Mesendoderm (in vitro differentiated cells): Measurements from ENCODE around the gene CPEB4.

Experiments used
- DNase-seq: peaks from one replicate; pipeline ENCODE4 v3.0.0; 2013
- H2AK5ac ChIP-seq: 2 replicates; pipeline ENCODE4 v1.6.1; 2013; ENCODE audit warnings: low read length, inconsistent platforms
- H2BK120ac ChIP-seq: 2 replicates; pipeline ENCODE4 v1.6.1; 2013; ENCODE audit warnings: low read depth, mild to moderate bottlenecking, low read length, moderate library complexity, mixed read lengths
- H2BK15ac ChIP-seq: replicated peaks from 2 replicates; pipeline ENCODE4 v1.6.1; 2013; ENCODE audit warnings: low read depth, mild to moderate bottlenecking, moderate library complexity
- H2BK5ac ChIP-seq: 2 replicates; pipeline ENCODE4 v1.6.1; 2013; ENCODE audit warnings: low read length, inconsistent platforms
- H3K18ac ChIP-seq: 2 replicates; pipeline ENCODE4 v1.6.1; 2013; ENCODE audit warnings: mild to moderate bottlenecking, low read length, mixed read lengths
- H3K23ac ChIP-seq: one replicate; pipeline ENCODE4 v1.6.1; 2013; ENCODE audit warnings: low read length
- H3K27ac ChIP-seq: 2 replicates; pipeline ENCODE4 v1.5.1; 2013; ENCODE audit warnings: low read depth, mild to moderate bottlenecking, inconsistent platforms, low read length, moderate library complexity
- H3K27me3 ChIP-seq: 2 replicates; pipeline ENCODE4 v1.6.1; 2013; ENCODE audit warnings: low read length, control low read depth, mild to moderate bottlenecking, inconsistent platforms; ENCODE audit not compliant: insufficient read depth, poor library complexity
- H3K36me3 ChIP-seq: 2 replicates; pipeline ENCODE4 v1.6.1; 2013; ENCODE audit warnings: low read length, inconsistent platforms; ENCODE audit not compliant: control insufficient read depth, insufficient read depth
- H3K4ac ChIP-seq: one replicate; pipeline ENCODE4 v1.6.1; 2013; ENCODE audit warnings: low read depth, mild to moderate bottlenecking, low read length, moderate library complexity
- H3K4me1 ChIP-seq: 2 replicates; pipeline ENCODE4 v1.6.1; 2013; ENCODE audit warnings: low read depth, low read length, inconsistent platforms; ENCODE audit not compliant: control insufficient read depth
- H3K4me2 ChIP-seq: 2 replicates; pipeline ENCODE4 v1.6.1; 2013; ENCODE audit warnings: low read length
- H3K4me3 ChIP-seq: 2 replicates; pipeline ENCODE4 v1.5.1; 2013; ENCODE audit warnings: mild to moderate bottlenecking, low read length
- H3K56ac ChIP-seq: one replicate; pipeline ENCODE4 v1.6.1; 2013; ENCODE audit warnings: low read length
- H3K79me1 ChIP-seq: 2 replicates; pipeline ENCODE4 v1.6.1; 2013; ENCODE audit warnings: low read length, inconsistent platforms
- H3K79me2 ChIP-seq: 2 replicates; pipeline ENCODE4 v1.6.1; 2013; ENCODE audit warnings: mild to moderate bottlenecking, low read length; ENCODE audit not compliant: control insufficient read depth, insufficient read depth
- H3K9ac ChIP-seq: 2 replicates; pipeline ENCODE4 v1.6.1; 2013; ENCODE audit warnings: low read length, inconsistent platforms
- H4K5ac ChIP-seq: one replicate; pipeline ENCODE4 v1.6.1; 2013; ENCODE audit warnings: low read length
- H4K8ac ChIP-seq: one replicate; pipeline ENCODE4 v1.6.1; 2013; ENCODE audit warnings: low read depth, mild to moderate bottlenecking, control low read depth, low read length, moderate library complexity
- WGBS: extraction: QIAGEN DNeasy Blood & Tissue Kit; methylation state at CpG from one replicate; pipeline ENCODE4 v1.1.7; 2013; ENCODE audit warnings: low lambda C conversion rate, missing lambda C conversion rate; ENCODE audit not compliant: insufficient coverage; ENCODE audit errors: extremely low coverage; 5-methylcytosine and 5-hydroxymethylcytosine counted together

The CPEB4 gene

DNA sequence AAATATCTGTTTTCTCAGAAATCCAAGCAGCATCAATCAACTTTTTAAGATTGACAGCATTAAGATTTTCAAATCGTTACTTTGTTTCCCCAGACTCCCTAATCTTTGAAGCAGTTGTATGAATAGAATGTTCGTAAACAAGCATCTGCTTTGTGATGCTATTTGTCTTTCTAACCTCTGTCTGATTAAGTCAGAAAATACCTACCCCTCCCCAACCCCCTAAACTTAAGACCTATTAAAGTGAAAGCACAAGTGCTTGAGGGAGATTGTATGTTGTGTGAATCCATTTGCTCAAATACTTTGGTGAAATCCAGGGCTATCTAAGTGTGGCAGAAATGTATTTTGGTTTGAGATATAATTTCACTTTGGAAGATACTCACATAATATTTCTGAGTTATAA lies 53.0 kb downstream of the CPEB4 start:
- H3K4me2 ChIP-seq: no peak overlapping the region
- no peak overlapping the region for H4K5ac ChIP-seq
- H3K79me2 ChIP-seq: no peaks in the 10 kb centered on the region
- no peak overlapping the region for H4K8ac ChIP-seq
- H3K23ac ChIP-seq: no peak overlapping the region
- H3K4me3 ChIP-seq: no peak overlapping the region
- H3K56ac ChIP-seq: no peak overlapping the region
- no peak overlapping the region for H2BK5ac ChIP-seq
- no peak overlapping the region for H3K18ac ChIP-seq
- no peak overlapping the region for H3K4ac ChIP-seq
- no peak overlapping the region for H3K27ac ChIP-seq
- H3K9ac ChIP-seq: no peak overlapping the region
- no peak for DNase-seq
- H3K79me1 ChIP-seq: no peaks in the 10 kb centered on the region
- no peaks in the 10 kb centered on the region for H3K4me1 ChIP-seq
- H2BK15ac ChIP-seq: no peak overlapping the region
- H2AK5ac ChIP-seq: no peak overlapping the region
- H2BK120ac ChIP-seq: no peak overlapping the region
- H3K27me3 ChIP-seq: no peaks in the 10 kb centered on the region
- no CpG with 5 or more reads among the region's 2 CpGs for WGBS
- H3K36me3 ChIP-seq: no peaks in the 10 kb centered on the region

DNA sequence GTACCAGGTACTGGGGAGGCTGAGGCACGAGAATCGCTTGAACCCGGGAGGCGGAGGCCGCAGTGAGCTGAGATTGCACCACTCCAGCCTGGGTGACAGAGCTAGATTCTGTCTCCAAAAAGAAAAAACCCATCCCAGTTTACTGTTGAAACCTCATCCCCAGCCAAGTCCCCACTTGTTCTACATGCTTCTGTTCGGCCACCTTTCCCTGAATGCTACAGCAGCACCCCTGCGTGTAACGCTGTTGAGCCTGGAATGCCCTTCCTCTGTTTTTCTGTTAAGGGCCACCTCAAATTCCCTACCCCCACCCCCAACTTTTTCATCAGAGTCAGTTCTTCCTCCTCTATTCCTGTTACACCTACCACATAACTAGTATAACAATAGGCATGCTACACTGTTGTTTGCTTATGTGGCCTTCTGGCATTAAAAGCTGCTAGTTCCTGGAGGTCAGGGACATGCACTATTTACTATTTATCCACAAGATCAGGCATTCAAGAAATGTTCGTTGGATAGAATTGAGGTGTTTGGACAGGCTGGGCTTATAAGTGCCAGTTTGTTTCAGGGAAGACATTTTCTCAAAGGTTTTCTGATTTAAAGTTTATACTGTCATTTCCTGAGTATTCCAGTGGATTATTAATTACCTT lies 53.7 kb downstream of the CPEB4 start:
- H2BK5ac ChIP-seq: no peak overlapping the region
- no peak overlapping the region for H3K27ac ChIP-seq
- H3K9ac ChIP-seq: no peak overlapping the region
- H3K4me3 ChIP-seq: no peak overlapping the region
- H3K4ac ChIP-seq: no peak overlapping the region
- no peak overlapping the region for H2BK120ac ChIP-seq
- H3K4me1 ChIP-seq: no peaks in the 10 kb centered on the region
- H3K27me3 ChIP-seq: no peaks in the 10 kb centered on the region
- H3K56ac ChIP-seq: peak overlapping the region; percentile 59
- no peak overlapping the region for H3K4me2 ChIP-seq
- no peak overlapping the region for H4K5ac ChIP-seq
- peak overlapping the region; percentile 44 for H3K18ac ChIP-seq
- DNase-seq: no peak
- no CpG with 5 or more reads among the region's 9 CpGs for WGBS
- H4K8ac ChIP-seq: no peak overlapping the region
- H2AK5ac ChIP-seq: no peak overlapping the region
- H3K79me2 ChIP-seq: no peaks in the 10 kb centered on the region
- no peak overlapping the region for H2BK15ac ChIP-seq
- H3K79me1 ChIP-seq: no peaks in the 10 kb centered on the region
- no peak overlapping the region for H3K23ac ChIP-seq
- no peaks in the 10 kb centered on the region for H3K36me3 ChIP-seq

DNA sequence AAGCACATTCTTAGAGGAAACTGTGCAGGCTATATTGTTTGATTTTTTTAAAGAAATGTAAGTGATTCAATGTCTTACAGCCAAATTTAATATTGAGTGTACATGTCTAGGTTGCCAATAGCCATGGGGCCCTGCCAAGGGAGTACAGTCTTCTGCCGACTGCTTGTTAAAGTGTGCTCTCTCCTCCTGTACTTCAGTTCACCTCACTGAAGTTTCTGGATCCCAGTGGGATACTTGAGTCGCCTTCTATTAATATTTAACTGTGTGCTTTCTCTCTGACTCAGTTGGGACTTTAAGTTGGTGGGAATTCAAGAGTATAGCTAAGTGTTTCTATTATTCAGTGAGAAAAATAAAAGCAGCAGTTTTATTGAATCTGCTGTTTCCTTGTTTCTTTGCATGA lies 56.4 kb downstream of the CPEB4 start:
- no peak overlapping the region for H3K27ac ChIP-seq
- H4K5ac ChIP-seq: no peak overlapping the region
- no peak overlapping the region for H3K56ac ChIP-seq
- no peak overlapping the region for H2BK120ac ChIP-seq
- no peak overlapping the region for H2BK5ac ChIP-seq
- no peak overlapping the region for H2BK15ac ChIP-seq
- H3K27me3 ChIP-seq: no peaks in the 10 kb centered on the region
- no peak overlapping the region for H3K4me2 ChIP-seq
- no peak overlapping the region for H2AK5ac ChIP-seq
- no peak overlapping the region for H3K23ac ChIP-seq
- H3K4me1 ChIP-seq: no peaks in the 10 kb centered on the region
- no peak overlapping the region for H3K18ac ChIP-seq
- H3K36me3 ChIP-seq: no peaks in the 10 kb centered on the region
- H3K79me2 ChIP-seq: no peaks in the 10 kb centered on the region
- H3K9ac ChIP-seq: no peak overlapping the region
- no CpG with 5 or more reads among the region's 2 CpGs for WGBS
- H3K4me3 ChIP-seq: no peak overlapping the region
- H3K79me1 ChIP-seq: no peaks in the 10 kb centered on the region
- H3K4ac ChIP-seq: no peak overlapping the region
- DNase-seq: no peak
- no peak overlapping the region for H4K8ac ChIP-seq

DNA sequence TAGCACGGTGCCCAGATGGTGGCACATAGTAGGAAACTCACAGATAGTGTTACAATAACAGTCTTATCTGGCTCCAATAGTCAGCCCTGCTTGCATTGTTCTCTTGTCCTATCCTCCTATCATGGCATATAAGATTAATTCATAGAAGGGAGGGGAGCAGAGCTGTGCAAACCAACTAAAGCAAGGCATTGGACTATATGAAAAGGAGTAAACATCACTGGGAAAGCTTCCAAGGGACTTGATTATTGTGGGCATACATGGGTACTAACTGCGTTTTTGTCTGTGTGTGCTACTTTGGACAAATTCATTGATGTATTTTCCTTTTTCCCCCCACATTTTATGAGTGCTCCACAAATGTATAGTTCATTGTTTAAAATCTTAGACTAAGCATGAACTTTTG lies 57.0 kb downstream of the CPEB4 start:
- no peak overlapping the region for H3K27ac ChIP-seq
- no peak overlapping the region for H2BK120ac ChIP-seq
- no peak overlapping the region for H3K4me3 ChIP-seq
- no peak overlapping the region for H3K4me2 ChIP-seq
- H3K79me1 ChIP-seq: no peaks in the 10 kb centered on the region
- no peak overlapping the region for H3K23ac ChIP-seq
- no peak overlapping the region for H2BK5ac ChIP-seq
- no peak overlapping the region for H3K18ac ChIP-seq
- no peak overlapping the region for H2BK15ac ChIP-seq
- H4K5ac ChIP-seq: no peak overlapping the region
- no peaks in the 10 kb centered on the region for H3K4me1 ChIP-seq
- H2AK5ac ChIP-seq: no peak overlapping the region
- H3K79me2 ChIP-seq: no peaks in the 10 kb centered on the region
- DNase-seq: no peak
- no CpG with 5 or more reads among the region's 2 CpGs for WGBS
- no peak overlapping the region for H3K56ac ChIP-seq
- no peaks in the 10 kb centered on the region for H3K36me3 ChIP-seq
- H3K9ac ChIP-seq: no peak overlapping the region
- no peak overlapping the region for H4K8ac ChIP-seq
- no peak overlapping the region for H3K4ac ChIP-seq
- no peaks in the 10 kb centered on the region for H3K27me3 ChIP-seq

DNA sequence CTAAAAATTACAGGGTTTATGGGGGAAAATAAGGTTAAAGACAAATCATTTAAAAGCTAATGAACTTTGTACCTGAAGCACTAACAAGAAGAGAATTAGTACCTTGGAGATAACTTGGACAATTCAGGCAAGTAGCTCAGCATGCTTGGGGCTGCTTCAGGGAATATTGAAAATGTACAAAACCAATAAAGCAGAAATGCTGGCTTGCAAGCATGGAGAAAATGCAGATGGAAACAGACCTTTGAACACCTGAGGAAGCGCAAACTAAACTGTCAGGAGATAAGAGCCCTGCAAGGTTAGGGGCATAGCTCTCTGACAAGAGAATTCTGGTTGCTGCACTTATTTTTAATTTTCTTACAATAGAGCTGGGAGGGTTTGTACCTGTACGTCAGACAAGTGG lies 58.2 kb downstream of the CPEB4 start:
- H3K27me3 ChIP-seq: no peaks in the 10 kb centered on the region
- no peak overlapping the region for H3K9ac ChIP-seq
- no peak overlapping the region for H2AK5ac ChIP-seq
- no peak overlapping the region for H3K56ac ChIP-seq
- no peaks in the 10 kb centered on the region for H3K4me1 ChIP-seq
- H2BK5ac ChIP-seq: no peak overlapping the region
- H3K36me3 ChIP-seq: no peaks in the 10 kb centered on the region
- no peak overlapping the region for H3K4me2 ChIP-seq
- no peak overlapping the region for H3K18ac ChIP-seq
- no peak overlapping the region for H3K27ac ChIP-seq
- H3K4ac ChIP-seq: no peak overlapping the region
- DNase-seq: no peak
- no peak overlapping the region for H3K23ac ChIP-seq
- no peak overlapping the region for H4K5ac ChIP-seq
- no peaks in the 10 kb centered on the region for H3K79me2 ChIP-seq
- H2BK120ac ChIP-seq: no peak overlapping the region
- no peak overlapping the region for H3K4me3 ChIP-seq
- H3K79me1 ChIP-seq: no peaks in the 10 kb centered on the region
- WGBS: no CpG with 5 or more reads among the region's 2 CpGs
- no peak overlapping the region for H2BK15ac ChIP-seq
- H4K8ac ChIP-seq: no peak overlapping the region

DNA sequence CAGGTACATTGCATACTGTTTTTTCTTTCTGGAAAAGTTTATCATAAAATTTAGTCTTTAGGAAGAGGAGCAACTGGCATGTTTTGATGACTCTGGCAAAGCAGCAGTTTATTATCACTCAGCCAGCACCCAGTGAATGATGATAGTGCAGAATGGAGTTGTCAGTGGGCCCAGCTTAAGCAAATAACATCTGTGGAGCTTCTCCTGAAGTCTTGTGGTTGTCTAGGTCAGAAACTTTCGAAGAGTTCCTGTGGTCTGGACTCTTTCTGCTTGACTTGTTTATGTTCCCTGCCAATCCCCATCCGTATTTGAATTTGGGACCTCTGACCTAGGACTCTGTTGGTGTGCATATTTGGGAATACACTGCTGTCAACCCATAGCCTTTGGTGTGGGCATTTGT lies 62.7 kb downstream of the CPEB4 start:
- H3K4me1 ChIP-seq: no peaks in the 10 kb centered on the region
- no peak overlapping the region for H3K27ac ChIP-seq
- no peaks in the 10 kb centered on the region for H3K79me2 ChIP-seq
- H3K4me3 ChIP-seq: no peak overlapping the region
- no peak overlapping the region for H3K9ac ChIP-seq
- no peaks in the 10 kb centered on the region for H3K79me1 ChIP-seq
- no peak overlapping the region for H4K5ac ChIP-seq
- no peak overlapping the region for H2BK120ac ChIP-seq
- H3K4me2 ChIP-seq: no peak overlapping the region
- H2BK5ac ChIP-seq: no peak overlapping the region
- WGBS: no CpG with 5 or more reads among the region's 2 CpGs
- H2AK5ac ChIP-seq: no peak overlapping the region
- no peak overlapping the region for H3K4ac ChIP-seq
- no peaks in the 10 kb centered on the region for H3K27me3 ChIP-seq
- H3K23ac ChIP-seq: no peak overlapping the region
- H2BK15ac ChIP-seq: no peak overlapping the region
- no peak overlapping the region for H3K56ac ChIP-seq
- H3K18ac ChIP-seq: no peak overlapping the region
- no peak for DNase-seq
- no peak overlapping the region for H4K8ac ChIP-seq
- H3K36me3 ChIP-seq: no peaks in the 10 kb centered on the region
